ENCODE results near the gene UBE2N.

UBE2N gene

DNA sequence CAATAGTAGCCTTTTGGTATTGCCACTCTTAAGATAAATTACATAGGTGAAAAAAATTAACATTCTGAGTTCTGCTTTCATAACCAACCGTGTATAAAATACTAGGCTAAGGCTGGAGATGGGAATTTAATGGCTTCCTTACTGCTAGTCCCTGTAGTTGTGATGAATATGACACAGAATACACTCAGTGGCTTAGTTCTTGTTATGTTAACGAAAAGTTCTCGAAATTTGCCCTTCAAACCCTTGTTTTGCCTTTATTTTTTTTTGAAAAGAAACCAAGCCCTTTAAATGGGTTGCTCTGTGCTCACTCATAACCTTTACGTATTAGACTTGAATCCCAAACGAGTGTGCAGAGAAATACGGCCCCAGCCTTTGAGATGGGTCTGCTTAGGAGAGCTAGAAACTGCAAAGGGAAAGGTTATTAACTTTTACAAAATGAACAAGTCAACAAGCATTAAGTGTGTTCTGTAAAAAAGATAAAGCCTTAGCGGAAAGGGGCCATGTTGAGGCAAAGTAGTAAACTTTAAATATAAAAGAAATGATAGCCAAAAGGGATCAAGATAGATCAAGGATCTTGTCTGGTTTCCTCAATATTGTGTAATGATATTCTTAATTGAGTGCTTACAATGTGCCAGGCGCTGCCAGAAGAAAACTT lies 62.3 kb downstream of the UBE2N start:
- DNase-seq, result peak in 1 of 4 experiments; percentile 17

DNA sequence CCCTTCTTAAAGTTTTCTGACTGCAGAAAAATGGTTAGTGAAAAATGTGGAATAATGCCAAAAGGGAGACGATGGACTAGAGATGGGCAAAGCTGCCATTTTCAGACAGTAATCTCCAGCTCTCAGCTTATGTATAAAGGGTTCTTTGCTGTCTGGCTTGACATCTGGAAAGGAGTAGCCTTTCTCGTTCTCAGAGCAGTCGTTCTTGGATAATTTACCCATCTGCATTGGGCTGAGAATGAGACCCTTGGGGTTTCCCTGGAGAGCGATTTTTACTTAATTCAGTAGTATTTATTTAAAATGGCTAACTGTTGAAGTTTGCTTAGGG lies 62.8 kb downstream of the UBE2N start:
- no peak for DNase-seq

DNA sequence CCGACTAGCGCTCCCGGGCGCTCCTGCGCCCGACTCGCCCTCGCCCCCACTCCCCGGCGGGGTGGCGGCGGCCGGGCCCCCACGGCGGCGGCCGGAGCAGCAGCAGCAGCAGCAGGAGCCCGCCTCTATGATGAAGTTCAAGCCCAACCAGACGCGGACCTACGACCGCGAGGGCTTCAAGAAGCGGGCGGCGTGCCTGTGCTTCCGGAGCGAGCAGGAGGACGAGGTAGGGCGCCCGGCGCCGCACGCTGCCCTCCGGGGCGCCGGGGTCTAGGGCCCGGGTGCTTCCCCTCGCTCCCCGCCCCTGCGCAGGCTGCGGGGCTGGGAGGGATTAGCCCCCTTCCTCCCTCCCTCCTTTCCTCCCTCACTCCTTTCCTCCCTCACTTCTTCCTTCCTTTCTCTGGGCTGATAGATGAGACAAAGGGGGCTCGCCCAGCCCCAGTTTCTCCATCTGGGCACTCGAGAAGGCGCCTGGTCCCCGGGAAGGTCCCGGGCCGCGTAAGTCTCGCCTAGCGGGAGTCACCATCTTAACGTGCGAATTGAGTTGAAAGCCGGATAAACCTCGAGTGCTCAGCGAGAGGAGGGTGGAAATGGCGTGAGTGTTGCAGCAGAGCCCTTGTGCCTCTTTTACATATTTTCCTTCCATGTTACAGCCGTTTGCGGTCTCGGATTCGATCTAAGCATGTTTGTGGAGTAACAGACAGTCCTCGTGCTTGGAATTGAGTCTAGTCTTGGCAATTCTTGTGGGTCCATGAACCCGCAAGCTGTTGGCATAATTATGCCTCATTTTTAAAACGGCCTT lies 63.4 kb downstream of the UBE2N start:
- peak; percentile 70 to 80 (median 78) for DNase-seq

DNA sequence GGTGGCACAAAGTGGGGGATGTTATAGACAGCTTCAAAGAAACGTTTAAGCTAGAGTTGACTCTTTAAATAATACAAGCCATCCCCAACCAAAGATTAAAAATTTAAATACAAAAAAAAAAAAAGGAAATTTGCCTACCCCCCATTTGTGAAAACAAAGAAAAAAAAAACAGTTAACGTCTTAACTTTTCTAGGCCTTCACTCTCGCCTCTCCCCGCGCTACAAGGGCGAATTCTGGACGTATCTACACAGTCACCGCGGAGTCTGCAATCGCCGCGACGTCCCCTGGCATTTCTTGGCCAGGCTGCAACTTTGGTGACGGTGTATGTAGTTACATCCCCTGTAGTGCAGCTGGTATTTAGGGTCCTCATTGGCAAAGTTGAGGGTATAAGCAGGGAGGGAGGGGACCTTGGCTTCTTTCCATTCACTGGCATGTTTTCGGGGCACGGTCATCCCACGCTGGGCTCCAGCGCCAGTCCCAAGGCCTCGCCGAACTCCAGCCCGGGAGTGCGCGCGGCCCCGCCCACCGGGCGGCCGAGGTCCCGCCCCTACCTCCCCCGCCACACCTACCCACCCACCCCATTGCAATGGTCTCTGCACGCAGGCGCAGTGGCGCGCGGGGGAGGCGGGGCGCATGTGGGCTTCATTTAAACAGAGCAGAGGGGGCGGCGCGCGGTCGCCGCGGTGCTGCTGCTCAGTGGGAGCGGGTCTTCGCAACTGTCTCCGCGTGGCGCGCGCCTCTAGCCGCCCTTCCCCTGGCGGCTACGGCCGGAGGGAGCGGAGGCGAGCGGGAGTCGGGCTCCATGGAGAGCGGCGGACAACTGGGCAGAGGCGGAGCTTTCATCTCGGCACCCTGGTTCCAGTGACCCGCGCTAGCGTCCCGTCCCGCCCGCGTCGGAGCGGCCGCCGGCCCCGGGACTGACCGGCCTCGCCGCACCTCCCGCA lies 64.2 kb downstream of the UBE2N start, which contains the start of gene NUDT4:
TSS of gene NUDT4 (plus strand) at position 674 of the 944 bp plus-strand sequence. CDS start 398 bp downstream, outside the sequence.
- peak; percentile 89 to 98 (median 96) for DNase-seq

DNA sequence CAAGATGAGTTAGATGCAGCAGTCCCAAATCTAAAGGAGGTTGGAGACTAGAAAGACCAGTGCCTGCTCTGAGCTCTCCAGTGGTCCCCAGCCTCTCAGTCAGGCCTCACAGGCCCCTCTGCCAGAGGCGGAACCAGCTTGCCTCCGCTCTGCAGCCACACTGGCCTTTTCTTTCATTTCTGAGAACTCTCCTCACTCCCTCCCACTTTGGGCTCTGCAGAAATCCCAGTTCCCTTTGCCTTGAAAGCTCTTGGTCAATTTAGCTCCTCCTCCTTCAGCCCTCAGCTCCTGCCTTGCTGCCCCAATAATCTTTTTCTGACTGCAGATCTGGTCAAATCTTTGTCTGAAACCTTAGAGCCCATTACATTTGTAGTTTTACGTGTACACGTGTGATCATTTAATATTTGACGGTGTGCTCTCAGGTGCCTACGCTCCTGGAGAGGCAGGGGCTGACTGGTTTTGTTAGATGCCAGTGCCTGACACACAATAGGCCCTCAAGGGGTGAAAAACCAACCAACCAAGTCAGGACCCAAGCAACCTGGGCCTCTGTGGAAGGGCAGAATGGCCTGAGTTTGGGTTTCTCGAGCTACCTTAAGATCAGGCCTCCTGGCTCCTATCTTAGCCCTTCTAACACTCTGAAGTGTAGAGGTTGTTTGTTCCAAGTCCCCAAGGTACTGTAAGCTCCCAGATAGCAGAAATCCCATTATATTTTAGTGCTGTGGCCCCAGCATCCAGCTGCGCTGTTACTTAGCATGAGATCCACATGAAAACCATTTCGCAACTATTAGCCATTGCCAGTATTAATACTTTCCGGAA lies 65.1 kb downstream of the UBE2N start:
- DNase-seq, result peak; percentile 64 to 89 (median 82)

DNA sequence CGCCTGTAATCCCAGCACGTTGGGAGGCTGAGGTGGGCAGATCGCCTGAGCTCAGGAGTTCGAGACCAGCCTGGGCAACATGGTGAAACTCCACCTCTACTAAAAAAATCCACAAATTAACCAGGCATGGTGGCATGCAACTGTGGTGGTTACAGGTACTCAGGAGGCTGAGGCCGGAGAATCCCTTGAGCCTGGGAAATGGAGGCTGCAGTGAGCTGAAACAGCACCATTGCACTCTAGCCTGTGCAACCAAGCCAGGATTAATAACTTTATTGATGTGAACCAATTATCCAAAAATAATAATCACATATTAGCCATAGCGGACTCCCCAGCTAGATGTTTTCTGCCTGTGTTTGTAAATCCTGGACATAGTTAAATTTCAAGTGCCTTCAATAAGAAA lies 65.8 kb downstream of the UBE2N start:
- DNase-seq, result no peak

DNA sequence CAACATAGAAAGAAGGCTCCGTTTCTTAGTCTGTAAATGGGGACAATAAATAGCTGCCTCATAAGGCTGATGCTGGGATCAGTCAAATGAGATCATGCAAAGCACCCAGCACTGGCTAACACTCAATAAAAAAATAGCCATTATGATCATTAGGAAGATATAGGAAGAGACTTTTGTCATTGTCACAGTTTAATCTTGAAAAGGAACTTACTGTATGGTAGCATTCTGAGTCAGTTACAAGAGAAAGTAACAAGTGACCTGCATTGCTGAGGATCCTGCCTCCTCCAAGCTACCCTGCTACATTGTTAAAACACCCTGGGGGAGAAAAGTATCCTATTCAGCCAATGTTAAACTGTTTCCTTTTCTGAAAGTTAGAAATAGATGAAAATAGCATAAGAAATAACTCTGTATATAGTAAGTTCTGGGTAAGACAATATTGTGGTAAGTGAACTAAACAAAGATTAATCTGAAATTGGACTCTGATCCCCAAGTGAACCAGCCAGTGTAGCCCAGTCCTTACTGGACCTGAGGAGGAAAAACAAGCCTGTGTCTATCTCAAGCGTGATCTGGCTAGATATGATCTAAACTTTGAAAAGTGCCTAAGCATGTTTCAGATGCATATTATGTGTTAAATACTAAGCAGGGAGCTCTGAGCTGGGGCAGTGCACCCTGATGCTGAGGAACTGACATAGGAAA lies 67.6 kb downstream of the UBE2N start:
- peak in 2 of 4 experiments; percentile 30 to 46 for DNase-seq

DNA sequence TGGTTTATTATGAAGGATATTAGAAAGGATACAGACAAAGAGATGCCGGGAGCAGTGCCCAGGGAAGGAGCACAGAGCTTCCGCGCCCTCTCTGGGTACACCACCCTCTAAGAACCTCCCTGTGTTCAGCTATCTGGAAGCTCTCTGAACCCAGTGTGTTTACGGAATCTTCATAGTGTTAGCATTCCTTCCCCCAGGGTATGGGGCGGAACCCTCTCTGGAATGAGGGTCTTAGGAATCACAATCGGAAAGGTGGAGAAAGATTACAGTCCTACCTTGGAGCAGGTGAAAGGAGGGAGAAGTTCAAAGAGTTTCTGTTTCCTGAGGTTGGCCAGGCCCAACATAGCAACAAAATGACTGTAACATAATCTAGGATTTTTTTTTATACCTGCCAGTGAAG lies 70.8 kb downstream of the UBE2N start:
- DNase-seq, result no peak

DNA sequence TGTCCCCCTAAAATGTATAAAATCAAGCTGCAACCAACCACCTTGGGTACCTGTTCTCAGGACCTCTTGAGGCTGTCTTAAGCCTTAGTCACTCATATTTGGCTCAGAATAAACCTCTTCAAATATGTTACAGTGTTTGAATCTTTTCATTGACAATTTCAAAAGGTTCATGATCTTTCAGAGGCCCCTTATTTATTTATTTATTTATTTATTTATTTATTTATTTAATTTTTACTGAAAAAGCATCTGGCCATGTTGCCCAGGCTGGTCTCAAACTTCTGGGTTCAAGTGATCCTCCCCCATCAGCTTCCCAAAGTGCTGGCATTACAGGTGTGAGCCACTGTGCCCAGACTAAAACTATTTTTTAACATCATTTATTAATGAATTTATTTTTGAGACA lies 72.2 kb downstream of the UBE2N start:
- DNase-seq, result no peak

DNA sequence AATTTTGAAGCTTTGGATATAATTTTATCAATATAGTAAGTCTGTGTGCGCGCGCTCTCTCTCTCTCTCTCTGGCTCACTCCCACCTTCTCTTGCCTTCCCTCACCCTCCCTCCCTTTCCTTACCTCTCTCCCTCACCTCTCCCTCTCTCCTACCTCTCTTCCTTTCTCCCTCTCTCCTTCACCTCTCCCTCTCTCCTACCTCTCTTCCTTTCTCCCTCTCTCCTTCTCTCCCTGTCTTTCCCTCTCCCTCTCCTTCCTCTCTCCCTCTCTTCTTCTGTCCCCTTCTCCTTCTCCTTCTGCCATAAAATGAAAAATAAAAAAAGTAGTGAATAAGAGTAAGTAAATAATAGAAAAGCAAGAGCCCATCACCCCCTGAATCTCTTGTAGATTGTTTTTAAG lies 73.0 kb downstream of the UBE2N start:
- no peak for DNase-seq

DNA sequence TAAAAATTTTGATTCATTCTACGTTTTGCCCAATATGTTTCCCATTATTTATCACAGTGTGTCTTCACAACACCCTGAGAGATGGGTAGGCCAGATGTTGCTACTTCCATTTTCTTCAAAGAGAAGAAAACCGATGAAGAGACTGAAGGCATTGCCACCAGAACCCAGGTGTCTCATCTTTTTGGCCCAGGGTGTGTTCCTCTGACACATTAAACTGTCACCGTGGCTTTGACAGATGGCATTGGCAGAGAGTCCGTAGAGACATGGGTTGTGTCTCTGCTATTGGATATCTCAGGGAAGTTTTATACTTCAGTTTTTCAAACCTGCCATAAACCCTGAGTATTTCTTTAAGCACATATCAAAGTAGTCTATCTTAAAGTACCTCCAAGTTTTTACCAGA lies 75.3 kb downstream of the UBE2N start:
- DNase-seq, result no peak

DNA sequence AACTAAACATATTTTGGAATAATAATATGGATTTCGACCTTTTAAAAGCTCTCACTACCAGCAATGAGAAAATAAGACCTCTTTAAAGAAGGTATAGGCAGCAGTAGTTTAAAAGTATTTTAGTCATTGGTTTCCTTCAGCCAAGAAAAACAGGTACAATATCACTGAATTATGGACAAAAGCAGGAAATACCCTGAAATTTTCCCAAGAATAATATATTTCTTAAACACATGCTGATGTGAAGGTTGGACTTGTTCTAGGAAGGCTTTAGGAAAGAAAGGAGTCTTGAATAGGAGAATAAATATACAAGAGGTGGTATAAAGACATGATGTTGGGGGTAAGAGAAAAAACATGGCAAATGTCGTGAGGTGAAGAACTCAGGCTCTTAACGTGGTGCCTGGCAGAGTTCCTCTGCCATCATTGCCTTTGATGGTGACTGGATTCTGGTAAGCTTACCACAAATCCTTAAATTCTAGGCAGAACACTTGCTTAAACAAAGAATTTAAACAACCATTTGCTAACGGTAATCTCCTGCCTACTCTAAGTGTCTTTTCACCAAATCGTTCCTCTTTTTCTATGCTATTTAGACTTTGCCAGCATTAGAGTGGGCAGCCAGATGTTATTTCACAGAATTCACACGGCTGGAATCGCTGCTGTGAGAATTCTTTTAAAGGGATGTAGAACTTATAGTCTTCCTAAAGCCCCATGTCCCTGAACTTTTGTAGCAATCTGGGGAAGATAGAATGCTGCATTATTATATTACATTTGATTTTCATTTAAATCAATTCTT lies 75.9 kb downstream of the UBE2N start:
- peak in 3 of 4 experiments; percentile 33 to 57 (median 53) for DNase-seq

DNA sequence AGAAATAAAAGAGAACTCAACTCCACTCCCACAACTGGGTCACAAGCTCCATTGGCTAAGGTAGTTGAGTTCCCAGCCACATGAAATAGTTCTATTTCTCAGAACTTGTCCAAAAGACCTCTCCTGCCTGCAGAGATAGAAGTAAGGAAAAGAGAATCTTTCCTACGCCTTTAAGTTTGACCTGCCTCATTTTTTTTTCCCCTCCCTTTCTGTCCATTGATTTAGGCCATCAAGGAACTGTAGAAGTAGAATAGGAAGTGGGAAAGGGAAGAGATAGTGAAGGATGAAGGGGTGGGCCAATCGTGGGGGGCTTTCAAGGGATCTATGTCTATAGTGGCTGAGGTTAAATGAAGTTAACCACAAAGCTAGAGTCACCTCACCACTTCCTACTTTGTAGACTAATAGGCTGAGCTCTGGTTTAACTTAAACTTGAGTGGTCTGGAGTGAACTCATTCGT lies 77.9 kb downstream of the UBE2N start:
- DNase-seq, result peak; percentile 17 to 56 (median 45)

DNA sequence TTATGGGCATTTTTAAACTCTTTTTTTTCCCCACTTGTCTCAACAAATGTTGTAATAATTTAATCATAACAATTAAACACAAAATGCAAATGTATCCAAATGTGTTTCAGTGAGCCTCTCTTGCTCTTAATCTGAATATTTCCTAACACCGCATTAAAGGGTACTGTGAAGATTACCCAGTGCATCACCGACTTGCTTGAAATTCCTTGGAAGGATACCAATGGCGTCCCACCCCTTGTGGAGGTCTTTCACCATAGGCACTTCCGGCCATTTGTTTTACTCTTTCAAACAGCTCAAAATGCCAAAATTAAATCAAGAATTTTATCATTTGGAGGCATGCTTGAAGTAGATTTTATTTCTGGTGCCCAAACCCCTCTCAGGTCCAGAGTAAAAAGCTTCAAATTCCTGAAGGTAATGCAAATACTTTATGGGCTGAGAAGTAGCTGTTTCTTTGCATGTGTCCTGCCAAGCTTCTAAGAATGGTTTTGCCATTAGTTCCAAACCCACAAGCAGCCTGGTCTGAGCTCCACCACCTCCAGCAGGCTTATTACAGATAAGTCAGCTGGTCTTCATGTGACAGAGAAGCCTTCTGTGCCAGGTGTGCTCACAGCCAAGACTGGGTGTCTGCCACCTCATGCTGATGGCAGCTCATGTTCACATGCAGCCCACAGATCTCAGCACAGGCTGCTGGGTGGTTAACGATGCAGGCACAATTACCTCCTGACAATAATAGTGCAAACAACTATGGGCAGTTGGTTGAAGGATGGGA lies 80.4 kb downstream of the UBE2N start:
- no peak for DNase-seq

DNA sequence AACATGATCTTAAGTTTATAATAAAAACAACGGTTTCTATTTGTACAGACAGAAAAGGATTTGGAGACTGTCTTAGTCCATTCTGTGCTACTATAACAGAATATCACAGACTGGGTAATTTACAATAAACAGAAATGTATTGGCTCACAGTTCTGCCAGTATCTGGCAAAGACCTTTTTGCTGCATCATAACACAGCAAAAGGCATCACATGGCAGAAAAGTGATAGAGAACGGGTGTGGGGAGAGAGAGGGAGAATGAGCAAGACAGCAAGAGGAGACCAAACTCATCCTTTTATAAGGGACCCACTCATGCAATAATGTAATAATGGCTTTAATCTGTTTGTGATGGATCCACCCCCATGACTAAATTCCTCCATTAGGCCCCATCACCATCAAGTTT lies 81.1 kb downstream of the UBE2N start:
- DNase-seq, result no peak

DNA sequence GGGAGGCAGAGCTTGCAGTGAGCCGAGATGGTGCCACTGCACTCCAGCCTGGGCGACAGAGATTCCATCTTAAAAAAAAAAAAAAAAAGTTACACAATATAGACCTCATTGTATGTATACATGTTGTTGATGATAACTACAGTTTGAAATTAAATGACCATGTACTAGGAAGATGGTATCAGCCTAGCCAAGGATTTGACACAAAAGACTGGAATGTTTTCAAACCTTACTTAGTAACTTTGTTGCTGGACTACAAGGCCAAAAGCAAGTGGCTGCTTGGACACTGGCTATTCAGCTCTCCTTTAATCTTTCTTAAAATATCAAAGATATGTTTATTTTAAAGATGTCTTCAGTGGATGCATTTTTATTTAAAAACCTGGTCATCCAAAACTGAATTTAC lies 82.9 kb downstream of the UBE2N start:
- no peak for DNase-seq

DNA sequence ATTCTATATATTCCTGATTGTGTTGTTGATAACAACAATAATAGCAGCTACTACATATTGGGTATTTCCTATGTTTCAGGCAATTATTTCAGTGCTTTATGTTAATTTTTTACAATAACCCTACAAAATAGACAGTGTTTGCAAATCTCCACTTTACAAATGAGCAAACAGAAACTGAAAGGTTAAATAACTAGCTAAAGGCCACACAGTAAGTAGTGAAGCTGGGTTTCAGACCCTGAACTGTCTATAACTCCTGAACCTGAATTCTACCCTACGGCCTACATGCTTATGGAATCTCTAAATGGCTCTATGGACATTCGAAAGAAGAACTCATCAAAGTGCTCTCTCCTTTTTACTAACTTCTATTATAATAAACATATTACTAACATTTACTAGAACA lies 83.7 kb downstream of the UBE2N start:
- no peak for DNase-seq

DNA sequence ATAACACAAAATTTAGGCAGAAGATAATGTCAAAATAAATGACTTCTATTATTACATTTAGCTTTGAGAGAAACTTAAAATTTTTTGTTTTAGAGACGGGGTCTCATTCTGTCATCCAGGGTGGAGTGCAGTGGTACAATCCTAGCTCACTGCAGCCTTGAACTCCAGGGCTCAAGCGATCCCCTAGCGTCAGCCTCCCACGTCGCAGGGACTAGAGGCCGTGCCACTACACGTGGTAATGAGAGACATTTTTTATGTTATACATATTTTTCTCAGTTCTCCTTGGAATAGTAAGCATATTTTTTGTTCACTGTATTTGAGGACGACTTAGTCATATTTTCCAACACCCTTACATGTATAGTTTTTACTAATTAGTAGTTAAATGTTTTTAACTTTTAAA lies 85.5 kb downstream of the UBE2N start:
- DNase-seq, result no peak

Measured in suppressor macrophage (primary cell).